ENCODE measurements around the gene FSHR. TPM values are rescaled to one million over a fixed set of nuclear protein-coding genes. Genes with fewer than 3 reads are reported as not detected.

FSHR gene
- total RNA-seq, 4 donors from 2014 or later: not detected

DNA sequence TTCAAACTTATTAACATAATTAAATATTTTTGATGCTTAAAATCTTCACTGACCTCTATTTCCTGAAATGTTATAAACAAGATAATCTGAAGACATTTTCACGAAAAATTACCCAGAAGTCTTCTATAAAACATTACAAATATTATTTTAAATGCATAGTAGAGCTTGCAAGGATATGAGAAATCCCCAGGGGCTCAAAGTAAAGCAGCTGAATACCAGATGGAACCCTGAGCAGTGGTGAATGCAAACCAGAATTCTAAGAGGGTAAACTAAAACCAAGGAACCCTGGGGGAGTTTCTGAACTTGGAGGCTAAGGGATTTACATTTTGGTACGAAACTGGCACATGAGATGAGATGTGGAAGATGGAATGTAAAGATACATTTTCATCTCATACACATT lies 83.6 kb downstream of the FSHR start:
- Histone ChIP-seq H3K4me3 (no peak overlapping the region), H3K27ac (no peak overlapping the region), H3K4me1 (no peaks in the 10 kb centered on the region), H3K9me3 (peaks cover 0 to 12% (median 2%) of the 10 kb centered on the region in 4 donors), H3K27me3 (no peaks in the 10 kb centered on the region), H3K36me3 (no peaks in the 10 kb centered on the region)
- no peak for DNase-seq (ENCODE audit: low spot score in 2 of 2)
- no peak for TF ChIP-seq EP300 (IDR thresholded peaks at IDR 0.05)
- TF ChIP-seq, protein P1, sequence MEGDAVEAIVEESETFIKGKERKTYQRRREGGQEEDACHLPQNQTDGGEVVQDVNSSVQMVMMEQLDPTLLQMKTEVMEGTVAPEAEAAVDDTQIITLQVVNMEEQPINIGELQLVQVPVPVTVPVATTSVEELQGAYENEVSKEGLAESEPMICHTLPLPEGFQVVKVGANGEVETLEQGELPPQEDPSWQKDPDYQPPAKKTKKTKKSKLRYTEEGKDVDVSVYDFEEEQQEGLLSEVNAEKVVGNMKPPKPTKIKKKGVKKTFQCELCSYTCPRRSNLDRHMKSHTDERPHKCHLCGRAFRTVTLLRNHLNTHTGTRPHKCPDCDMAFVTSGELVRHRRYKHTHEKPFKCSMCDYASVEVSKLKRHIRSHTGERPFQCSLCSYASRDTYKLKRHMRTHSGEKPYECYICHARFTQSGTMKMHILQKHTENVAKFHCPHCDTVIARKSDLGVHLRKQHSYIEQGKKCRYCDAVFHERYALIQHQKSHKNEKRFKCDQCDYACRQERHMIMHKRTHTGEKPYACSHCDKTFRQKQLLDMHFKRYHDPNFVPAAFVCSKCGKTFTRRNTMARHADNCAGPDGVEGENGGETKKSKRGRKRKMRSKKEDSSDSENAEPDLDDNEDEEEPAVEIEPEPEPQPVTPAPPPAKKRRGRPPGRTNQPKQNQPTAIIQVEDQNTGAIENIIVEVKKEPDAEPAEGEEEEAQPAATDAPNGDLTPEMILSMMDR (IDR thresholded peaks at IDR 0.05): no peak
- TF ChIP-seq POLR2A (IDR thresholded peaks at IDR 0.05): no peak
- WGBS, 2 donors: 53 to 56% methylated on average over 2 of the region's 2 CpGs

DNA sequence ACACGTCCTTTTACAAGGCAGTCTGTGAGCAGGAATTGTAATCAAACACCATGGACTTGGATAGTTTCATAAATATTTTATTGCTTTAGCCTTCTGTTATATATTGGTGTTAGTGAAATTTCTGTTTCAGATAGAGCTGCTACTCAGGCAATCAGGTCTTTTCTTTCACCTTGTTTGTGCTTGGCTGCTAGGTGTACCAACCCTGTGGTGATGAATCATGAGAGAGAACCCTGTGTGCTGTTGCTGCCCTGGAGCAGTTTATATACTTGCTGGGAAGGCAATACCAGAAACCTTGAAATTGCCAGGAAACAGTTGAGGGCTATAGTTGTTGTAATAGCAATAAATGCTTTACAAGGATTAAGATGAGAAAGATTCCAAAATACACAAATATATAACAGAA lies 84.5 kb downstream of the FSHR start:
- no peak for TF ChIP-seq EP300 (IDR thresholded peaks at IDR 0.05)
- WGBS, 2 donors: 33 to 39% methylated on average over 1 of the region's 1 CpG
- Histone ChIP-seq H3K36me3 (no peaks in the 10 kb centered on the region), H3K27me3 (no peaks in the 10 kb centered on the region), H3K9me3 (peaks cover 0 to 9% (median 2%) of the 10 kb centered on the region in 4 donors), H3K4me3 (no peak overlapping the region), H3K4me1 (no peaks in the 10 kb centered on the region), H3K27ac (no peak overlapping the region)
- no peak for DNase-seq (ENCODE audit: low spot score in 2 of 2)

DNA sequence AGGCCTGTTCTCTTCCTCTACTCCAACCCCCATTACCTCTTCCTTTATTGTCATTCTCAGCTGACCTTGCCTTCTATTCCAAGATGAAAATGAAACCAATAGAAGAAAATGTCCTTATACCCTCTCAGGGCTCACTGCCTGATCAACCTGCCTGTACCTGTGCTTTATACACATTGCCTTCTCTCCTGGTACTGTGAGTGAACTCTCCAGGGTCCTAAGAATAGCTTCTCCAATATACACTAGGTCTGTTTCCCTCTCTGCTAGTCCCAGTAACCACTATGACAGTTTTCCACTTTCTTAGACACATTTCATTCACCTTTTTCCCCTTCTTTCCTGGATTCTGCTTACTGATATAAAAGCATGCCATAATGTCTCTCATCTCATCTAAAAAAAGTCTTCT lies 85.7 kb downstream of the FSHR start:
- Histone ChIP-seq H3K4me3 (no peak overlapping the region), H3K4me1 (no peaks in the 10 kb centered on the region), H3K9me3 (peaks cover 0 to 5% (median 0%) of the 10 kb centered on the region in 4 donors), H3K27me3 (no peaks in the 10 kb centered on the region), H3K36me3 (no peaks in the 10 kb centered on the region), H3K27ac (no peak overlapping the region)
- DNase-seq (ENCODE audit: low spot score in 2 of 2): no peak
- no peak for TF ChIP-seq EP300 (IDR thresholded peaks at IDR 0.05)
- TF ChIP-seq, protein P1 (IDR thresholded peaks at IDR 0.05): no peak
- TF ChIP-seq POLR2A (IDR thresholded peaks at IDR 0.05): no peak

DNA sequence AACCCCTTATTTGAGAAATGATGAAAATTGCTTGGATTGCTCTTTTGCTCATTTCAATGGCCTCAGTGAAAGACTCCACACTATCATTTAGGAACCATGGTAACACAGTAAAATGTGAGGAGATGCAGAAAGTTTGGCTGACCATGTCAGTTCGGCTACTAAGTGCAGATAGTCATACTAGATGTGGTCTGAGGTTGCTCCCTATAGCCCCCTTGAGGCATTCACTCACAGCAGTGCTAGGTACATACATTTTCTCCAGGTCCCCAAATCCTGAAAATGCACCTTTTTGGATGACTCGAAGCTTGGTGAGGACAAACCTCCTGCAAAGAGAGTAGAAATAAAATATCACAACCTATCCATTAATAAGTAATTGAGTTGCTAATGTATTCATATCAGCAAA lies 86.3 kb downstream of the FSHR start:
- H3K27me3 ChIP-seq: no peaks in the 10 kb centered on the region
- DNase-seq (ENCODE audit: low spot score in 2 of 2): no peak
- H3K36me3 ChIP-seq: no peaks in the 10 kb centered on the region
- WGBS, 2 donors: 66 to 81% methylated on average over 2 of the region's 2 CpGs
- TF ChIP-seq POLR2A (IDR thresholded peaks at IDR 0.05) (no peak), EP300 (IDR thresholded peaks at IDR 0.05) (no peak)
- TF ChIP-seq, protein P1 (IDR thresholded peaks at IDR 0.05): no peak
- H3K27ac ChIP-seq: no peak overlapping the region
- no peaks in the 10 kb centered on the region for H3K9me3 ChIP-seq
- no peaks in the 10 kb centered on the region for H3K4me1 ChIP-seq
- no peak overlapping the region for H3K4me3 ChIP-seq

DNA sequence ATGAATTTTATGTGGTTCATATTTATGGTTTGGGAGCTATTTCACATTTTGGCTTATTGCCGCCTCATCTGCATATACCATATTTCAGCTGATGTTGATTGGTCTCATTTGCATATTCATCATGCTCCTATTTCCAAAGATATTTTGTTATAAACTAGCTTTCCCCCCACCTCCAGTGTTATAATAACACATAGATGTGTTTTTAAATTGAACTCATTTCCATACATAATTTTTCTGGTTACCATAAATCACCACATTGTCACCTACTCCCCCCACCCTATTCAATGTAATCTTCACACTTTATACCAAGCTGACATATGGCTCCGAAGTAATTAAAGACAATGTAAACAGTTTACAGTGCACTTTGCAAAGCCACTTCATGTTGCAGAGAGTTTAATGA lies 101.2 kb downstream of the FSHR start:
- DNase-seq (ENCODE audit: low spot score in 2 of 2): no peak
- no peaks in the 10 kb centered on the region for H3K27me3 ChIP-seq
- no peak overlapping the region for H3K4me3 ChIP-seq
- H3K4me1 ChIP-seq: no peaks in the 10 kb centered on the region
- peaks cover 0 to 17% (median 2%) of the 10 kb centered on the region in 4 donors for H3K9me3 ChIP-seq
- TF ChIP-seq, protein P1 (IDR thresholded peaks at IDR 0.05): no peak
- TF ChIP-seq POLR2A (IDR thresholded peaks at IDR 0.05): no peak
- TF ChIP-seq EP300 (IDR thresholded peaks at IDR 0.05): no peak
- no peak overlapping the region for H3K27ac ChIP-seq
- H3K36me3 ChIP-seq: no peaks in the 10 kb centered on the region
- 46 to 87% methylated on average over 2 of the region's 2 CpGs for WGBS, 2 donors

DNA sequence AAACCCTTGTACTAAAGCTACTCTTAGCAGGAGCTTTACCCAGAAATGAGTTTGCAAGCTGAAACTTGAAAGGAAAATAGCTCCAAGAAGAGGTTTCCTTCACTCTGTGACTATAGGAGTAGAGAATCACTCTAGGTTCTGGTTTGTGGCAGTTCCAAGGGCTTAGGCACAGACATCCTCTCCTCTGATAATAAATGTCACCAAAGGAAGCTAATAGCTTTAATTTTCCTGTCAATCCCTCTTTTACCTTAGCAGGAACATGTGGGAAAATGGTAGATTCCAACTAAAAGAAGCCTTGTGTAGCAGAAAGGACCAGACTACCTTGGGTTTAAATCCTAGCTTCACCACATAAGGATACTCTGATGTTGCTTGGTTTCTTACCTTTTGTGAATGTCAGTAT lies 104.0 kb downstream of the FSHR start:
- Histone ChIP-seq H3K4me1 (no peaks in the 10 kb centered on the region), H3K27me3 (no peaks in the 10 kb centered on the region), H3K36me3 (no peaks in the 10 kb centered on the region), H3K9me3 (peaks cover 0 to 6% (median 0%) of the 10 kb centered on the region in 4 donors), H3K27ac (no peak overlapping the region), H3K4me3 (no peak overlapping the region)
- TF ChIP-seq POLR2A (IDR thresholded peaks at IDR 0.05) (no peak), EP300 (IDR thresholded peaks at IDR 0.05) (no peak)
- TF ChIP-seq, protein P1 (IDR thresholded peaks at IDR 0.05): no peak
- DNase-seq (ENCODE audit: low spot score in 2 of 2): no peak
